C4-2B (cell line): ENCODE results near the gene PLCB4.

Source experiments
- H3K27ac ChIP-seq: fragments of 450-650 bp; 2 replicates; pipeline ENCODE4 v1.5.1; 2017
- ZFX ChIP-seq: fragments of 450-650 bp; IDR thresholded peaks from 2 replicates; pipeline ENCODE4 v1.6.1; 2017
- TF ChIP-seq, protein P1 (sequence below): fragments of 450-650 bp; conservative IDR thresholded peaks from 2 replicates; pipeline ENCODE4 v1.5.1; 2017; ENCODE audit warnings: mild to moderate bottlenecking

The PLCB4 gene

DNA sequence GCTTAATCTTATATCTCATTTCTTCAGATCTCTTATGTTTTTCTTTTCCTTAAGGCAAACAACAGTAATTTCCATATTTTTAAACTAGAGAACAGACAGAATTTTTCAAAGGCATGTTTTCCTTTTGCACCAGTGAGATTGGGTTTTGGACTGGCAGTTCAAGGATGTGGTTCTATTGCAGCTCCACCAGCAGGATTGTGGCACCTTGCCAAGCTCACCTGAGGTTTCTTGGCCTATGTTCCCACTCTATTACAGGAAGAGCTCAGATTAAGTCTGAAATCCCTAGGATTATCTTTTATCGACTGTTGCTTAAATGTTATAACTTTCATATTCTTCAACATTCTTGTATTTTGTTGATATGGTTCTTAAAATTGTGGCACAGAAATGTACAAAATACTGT, 218.9 kb downstream of the PLCB4 start:
- TF ChIP-seq, protein P1, sequence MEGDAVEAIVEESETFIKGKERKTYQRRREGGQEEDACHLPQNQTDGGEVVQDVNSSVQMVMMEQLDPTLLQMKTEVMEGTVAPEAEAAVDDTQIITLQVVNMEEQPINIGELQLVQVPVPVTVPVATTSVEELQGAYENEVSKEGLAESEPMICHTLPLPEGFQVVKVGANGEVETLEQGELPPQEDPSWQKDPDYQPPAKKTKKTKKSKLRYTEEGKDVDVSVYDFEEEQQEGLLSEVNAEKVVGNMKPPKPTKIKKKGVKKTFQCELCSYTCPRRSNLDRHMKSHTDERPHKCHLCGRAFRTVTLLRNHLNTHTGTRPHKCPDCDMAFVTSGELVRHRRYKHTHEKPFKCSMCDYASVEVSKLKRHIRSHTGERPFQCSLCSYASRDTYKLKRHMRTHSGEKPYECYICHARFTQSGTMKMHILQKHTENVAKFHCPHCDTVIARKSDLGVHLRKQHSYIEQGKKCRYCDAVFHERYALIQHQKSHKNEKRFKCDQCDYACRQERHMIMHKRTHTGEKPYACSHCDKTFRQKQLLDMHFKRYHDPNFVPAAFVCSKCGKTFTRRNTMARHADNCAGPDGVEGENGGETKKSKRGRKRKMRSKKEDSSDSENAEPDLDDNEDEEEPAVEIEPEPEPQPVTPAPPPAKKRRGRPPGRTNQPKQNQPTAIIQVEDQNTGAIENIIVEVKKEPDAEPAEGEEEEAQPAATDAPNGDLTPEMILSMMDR, result no peak
- no peak for TF ChIP-seq ZFX
- no peak overlapping the region for H3K27ac ChIP-seq

DNA sequence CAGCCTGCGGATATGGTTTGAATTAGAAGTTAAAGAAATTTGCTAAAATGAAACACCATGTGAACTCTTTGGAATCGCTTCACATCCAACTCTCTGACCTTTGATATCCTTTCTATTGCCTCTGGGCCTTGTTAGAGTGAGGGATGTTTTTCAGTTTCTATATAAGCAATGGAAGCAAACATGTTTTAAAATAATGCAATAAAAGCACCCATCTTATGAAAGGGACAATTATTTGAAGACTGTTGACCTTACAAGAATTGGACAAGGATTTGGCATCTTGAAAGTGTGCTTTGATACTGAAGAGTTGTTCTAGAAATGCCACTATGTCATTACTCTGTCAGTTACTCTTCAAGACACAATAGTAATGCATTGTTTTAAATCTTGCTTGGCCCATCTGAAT, 221.4 kb downstream of the PLCB4 start:
- no peak for TF ChIP-seq ZFX
- TF ChIP-seq, protein P1, result no peak
- no peak overlapping the region for H3K27ac ChIP-seq

DNA sequence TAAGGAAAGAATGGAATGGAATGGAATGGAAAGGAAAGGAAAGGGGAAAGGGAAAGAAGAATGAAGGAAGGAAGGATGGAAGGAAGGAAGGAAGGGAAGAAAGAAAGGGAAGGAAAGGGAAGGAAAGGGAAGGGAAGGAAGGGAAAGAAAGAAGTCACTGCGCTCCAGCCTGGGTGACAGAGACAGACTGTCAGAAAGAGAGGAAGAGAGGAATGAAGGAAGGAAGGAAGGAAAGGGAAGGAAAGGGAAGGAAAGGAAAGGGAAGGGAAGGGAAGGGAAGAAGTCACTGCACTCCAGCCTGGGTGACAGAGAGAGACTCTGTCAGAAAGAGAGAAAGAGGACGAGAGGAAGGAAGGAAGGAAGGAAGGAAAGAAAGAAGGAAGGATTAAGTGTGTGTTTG, 224.3 kb downstream of the PLCB4 start:
- no peak overlapping the region for H3K27ac ChIP-seq
- TF ChIP-seq ZFX, result no peak
- TF ChIP-seq, protein P1, result no peak

DNA sequence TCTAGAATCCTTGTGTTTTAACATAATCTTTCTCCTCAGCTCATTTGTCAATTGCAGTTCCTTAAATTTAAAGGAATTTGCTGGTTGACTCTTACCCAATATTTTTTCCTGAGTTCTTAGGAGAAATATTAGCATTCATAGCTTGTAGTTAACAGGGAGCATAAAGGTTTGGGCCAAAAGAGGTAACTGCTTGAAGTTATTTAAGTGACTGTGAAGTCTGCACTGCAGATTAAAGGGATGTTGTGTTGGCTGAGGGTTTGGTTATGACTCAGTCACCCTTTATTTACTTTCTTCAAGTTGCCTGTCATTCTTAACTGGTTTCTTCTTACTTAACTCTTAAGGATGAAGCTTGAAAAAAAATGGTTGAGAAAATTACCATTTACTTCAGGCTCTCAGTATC, 225.2 kb downstream of the PLCB4 start:
- no peak for TF ChIP-seq ZFX
- TF ChIP-seq, protein P1, result no peak
- no peak overlapping the region for H3K27ac ChIP-seq

DNA sequence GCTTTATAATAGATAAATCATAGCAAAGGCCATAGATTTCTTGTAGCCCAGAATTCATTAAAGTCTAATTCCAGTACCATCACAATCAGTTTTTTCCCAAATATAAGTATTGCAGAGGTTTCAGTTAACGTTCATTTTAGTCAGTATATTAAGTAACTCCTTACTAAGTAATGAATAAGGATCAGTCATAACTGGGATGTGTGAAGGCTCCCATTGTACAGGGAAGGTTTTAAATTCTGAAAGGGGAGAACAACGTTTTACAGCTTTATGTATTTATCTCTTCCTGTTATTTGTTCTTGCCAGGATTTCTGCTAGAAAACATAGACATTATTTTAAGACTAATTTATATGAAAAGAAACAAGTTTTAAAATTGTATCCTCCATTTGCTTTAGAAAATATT, 230.0 kb downstream of the PLCB4 start:
- no peak overlapping the region for H3K27ac ChIP-seq
- no peak for TF ChIP-seq ZFX
- TF ChIP-seq, protein P1, result no peak

DNA sequence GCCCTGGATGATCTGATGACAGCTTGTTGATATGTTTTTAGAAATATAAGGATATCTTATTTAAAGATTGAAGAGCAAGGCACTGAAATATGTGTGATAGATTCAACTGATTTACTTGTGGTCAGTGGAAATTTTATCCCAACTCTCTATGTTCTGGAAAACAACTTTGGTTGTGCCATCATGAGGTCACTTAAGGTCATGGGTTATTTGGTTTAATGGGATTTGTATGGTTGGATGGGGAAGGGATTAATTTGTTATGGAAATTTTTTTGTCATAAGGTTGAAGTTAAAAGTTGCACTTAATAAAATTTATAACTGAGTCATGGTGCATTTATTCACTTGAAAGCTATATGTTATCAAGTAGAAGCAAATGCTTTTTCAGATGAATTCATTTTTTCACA, 231.2 kb downstream of the PLCB4 start:
- no peak overlapping the region for H3K27ac ChIP-seq
- no peak for TF ChIP-seq ZFX
- TF ChIP-seq, protein P1, result no peak

DNA sequence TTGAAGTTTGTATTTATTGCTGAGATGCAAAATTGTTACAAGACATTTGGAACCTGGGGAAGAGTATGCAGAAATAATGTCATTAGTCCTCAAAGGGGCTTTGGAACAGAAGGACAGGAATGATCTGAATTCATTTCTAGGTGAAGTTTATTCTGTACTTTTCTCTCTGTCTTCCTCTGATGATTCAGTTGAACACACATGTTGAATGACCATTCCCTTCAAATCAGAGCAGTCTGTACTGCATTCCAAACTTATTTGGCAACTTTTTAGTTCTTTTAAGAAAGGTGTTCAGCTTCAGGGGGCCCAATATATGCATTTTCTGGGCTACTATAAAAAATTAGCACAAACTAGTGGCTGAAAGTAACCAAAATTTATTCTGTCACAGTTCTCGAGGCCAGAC, 231.6 kb downstream of the PLCB4 start:
- no peak overlapping the region for H3K27ac ChIP-seq
- TF ChIP-seq ZFX, result no peak
- TF ChIP-seq, protein P1, result no peak
